Activated CD8-positive, alpha-beta T cell treated with anti-CD3 and anti-CD28 coated beads for 36 hours (primary cell): Measurements from ENCODE around the gene MACROD1. TPM values are rescaled to one million over a fixed set of nuclear protein-coding genes. Genes with fewer than 3 reads are reported as not detected.

Experiments used
- ATAC-seq: fragments of 200-7000 bp; cut with Tn5 transposase; one replicate; pipeline ENCODE4 v1.10.0; 2021; ENCODE audit warnings: mild to moderate bottlenecking, moderate library complexity
- CTCF ChIA-PET: fragments of 350-600 bp; sonication (Branson Sonifier 250); formaldehyde crosslinking; loops from one replicate; lab custom pipeline; 2021; ENCODE audit warnings: antibody characterized with exemption; lab: Charles Lee
- POLR2A ChIA-PET: fragments of 350-600 bp; sonication (Branson Sonifier 250); formaldehyde crosslinking; loops from one replicate; lab custom pipeline; 2021; ENCODE audit warnings: antibody characterized with exemption; lab: Charles Lee
- DNase-seq: peaks from one replicate; pipeline ENCODE4 v3.0.0-alpha.2; 2020
- H3K27ac Mint-ChIP-seq: one replicate; pipeline ENCODE4 v1.8.0; 2021; ENCODE audit warnings: mild to moderate bottlenecking, mixed read lengths
- H3K27me3 Mint-ChIP-seq: one replicate; pipeline ENCODE4 v1.8.0; 2021; ENCODE audit warnings: mixed read lengths
- H3K36me3 Mint-ChIP-seq: one replicate; pipeline ENCODE4 v1.8.0; 2021; ENCODE audit warnings: low read depth, mixed read lengths
- H3K4me1 Mint-ChIP-seq: one replicate; pipeline ENCODE4 v1.8.0; 2021; ENCODE audit warnings: low read depth, mixed read lengths
- H3K4me3 Mint-ChIP-seq: one replicate; pipeline ENCODE4 v1.8.0; 2021; ENCODE audit warnings: mild to moderate bottlenecking, moderate library complexity, mixed read lengths
- H3K9me3 Mint-ChIP-seq: one replicate; pipeline ENCODE4 v1.8.0; 2021; ENCODE audit warnings: mixed read lengths
- intact Hi-C: fragments of 100-400 bp; cut with micrococcal nuclease; formaldehyde crosslinking; loops from one replicate; pipeline ENCODE4 v1.10.0; 2022
- total RNA-seq, 2 experiments: library from RNA; stranded (reverse); gene quantifications; one replicate each; pipeline ENCODE4 v1.2.3, GENCODE V29; 2021
- TF ChIP-seq, protein P1 (sequence below): fragments of 200-600 bp; IDR thresholded peaks from one replicate; pipeline ENCODE4 v1.8.0; 2022; ENCODE audit warnings: antibody characterized with exemption, mild to moderate bottlenecking

Gene MACROD1
- total RNA-seq, 2 experiments from 2014 or later: 38.7 to 38.8 TPM

DNA sequence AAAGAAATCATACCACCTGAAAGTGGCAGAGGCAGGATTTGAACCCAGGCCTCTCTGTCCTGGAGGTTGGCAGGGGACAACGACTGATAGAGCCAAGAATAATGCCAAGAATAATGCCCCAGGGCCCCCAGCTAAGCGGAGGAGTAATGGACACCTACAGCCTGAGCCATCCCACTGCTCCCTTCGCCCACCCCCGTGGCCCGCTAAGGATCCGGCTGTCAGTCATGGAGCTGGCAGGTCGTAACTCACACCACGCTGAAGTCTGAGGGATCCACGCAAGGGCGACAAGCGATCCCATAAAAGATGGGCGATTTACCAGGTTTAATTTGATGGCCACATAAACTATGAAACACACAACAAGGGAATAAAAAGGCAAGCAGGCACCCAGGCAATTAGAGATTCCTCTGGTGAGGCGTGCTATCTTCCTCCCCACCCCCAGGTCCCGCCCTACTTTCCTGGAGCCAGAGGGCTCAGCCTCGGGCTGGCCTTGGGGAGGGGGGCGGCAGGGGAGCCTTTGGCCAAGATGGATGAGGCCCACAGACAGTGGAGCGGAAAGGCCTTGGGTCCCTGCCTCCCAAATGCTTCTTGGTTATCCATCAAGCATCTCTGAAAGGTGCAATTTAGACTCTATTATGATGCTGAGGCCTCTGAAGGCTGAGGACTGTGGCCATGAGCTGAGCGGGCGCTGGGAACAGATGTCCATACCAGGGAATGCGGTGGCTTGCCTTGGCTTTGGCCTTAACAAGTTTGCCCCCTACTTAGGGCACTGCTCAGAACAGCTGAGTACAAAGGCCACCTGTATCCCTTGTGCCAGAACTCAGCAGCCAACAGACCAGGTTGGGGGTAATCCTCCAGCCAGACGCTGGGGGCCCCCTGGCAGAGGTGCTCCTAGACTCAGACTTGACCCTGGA lies 55.2 kb downstream of the MACROD1 start:
- ChIA-PET POLR2A (no interaction called here), CTCF (no interaction called here)
- intact Hi-C loops: no loop called here
- no peak overlapping the region for H3K27ac Mint-ChIP-seq
- no peaks in the 10 kb centered on the region for H3K27me3 Mint-ChIP-seq
- DNase-seq: no peak
- TF ChIP-seq, protein P1, sequence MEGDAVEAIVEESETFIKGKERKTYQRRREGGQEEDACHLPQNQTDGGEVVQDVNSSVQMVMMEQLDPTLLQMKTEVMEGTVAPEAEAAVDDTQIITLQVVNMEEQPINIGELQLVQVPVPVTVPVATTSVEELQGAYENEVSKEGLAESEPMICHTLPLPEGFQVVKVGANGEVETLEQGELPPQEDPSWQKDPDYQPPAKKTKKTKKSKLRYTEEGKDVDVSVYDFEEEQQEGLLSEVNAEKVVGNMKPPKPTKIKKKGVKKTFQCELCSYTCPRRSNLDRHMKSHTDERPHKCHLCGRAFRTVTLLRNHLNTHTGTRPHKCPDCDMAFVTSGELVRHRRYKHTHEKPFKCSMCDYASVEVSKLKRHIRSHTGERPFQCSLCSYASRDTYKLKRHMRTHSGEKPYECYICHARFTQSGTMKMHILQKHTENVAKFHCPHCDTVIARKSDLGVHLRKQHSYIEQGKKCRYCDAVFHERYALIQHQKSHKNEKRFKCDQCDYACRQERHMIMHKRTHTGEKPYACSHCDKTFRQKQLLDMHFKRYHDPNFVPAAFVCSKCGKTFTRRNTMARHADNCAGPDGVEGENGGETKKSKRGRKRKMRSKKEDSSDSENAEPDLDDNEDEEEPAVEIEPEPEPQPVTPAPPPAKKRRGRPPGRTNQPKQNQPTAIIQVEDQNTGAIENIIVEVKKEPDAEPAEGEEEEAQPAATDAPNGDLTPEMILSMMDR: no peak
- no peaks in the 10 kb centered on the region for H3K4me1 Mint-ChIP-seq
- H3K4me3 Mint-ChIP-seq: no peak overlapping the region
- H3K36me3 Mint-ChIP-seq: no peaks in the 10 kb centered on the region
- no peak for ATAC-seq
- no peaks in the 10 kb centered on the region for H3K9me3 Mint-ChIP-seq

DNA sequence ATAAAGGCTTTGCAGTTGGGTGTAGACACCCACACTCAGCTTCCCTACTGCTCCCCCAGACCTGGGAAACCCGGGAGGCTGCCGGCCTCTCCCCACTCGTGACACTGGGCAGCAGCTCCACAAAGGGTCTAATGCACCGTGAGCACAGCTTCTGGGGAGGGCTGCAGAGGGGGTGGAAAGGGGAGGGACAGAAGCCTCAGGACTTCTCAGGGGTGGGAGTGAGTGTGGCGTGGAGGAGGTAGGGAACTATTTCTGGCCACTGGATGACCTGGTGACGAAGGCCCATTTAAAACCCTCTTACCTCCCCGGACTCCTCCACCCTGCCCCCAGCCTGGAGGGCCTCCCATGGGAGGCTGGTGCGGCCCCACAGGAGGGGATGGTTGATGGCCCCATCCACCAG lies 56.6 kb downstream of the MACROD1 start:
- DNase-seq: no peak
- no peaks in the 10 kb centered on the region for H3K9me3 Mint-ChIP-seq
- intact Hi-C loops: no loop called here
- no peak overlapping the region for H3K27ac Mint-ChIP-seq
- no peaks in the 10 kb centered on the region for H3K4me1 Mint-ChIP-seq
- H3K27me3 Mint-ChIP-seq: no peaks in the 10 kb centered on the region
- no peak overlapping the region for H3K4me3 Mint-ChIP-seq
- H3K36me3 Mint-ChIP-seq: no peaks in the 10 kb centered on the region
- ATAC-seq: no peak
- ChIA-PET CTCF (no interaction called here), POLR2A (no interaction called here)
- TF ChIP-seq, protein P1: no peak

- intact Hi-C loops: no loop called here
- Mint-ChIP-seq H3K36me3 (no peaks in the 10 kb centered on the region), H3K4me3 (no peak overlapping the region), H3K27me3 (no peaks in the 10 kb centered on the region), H3K4me1 (no peaks in the 10 kb centered on the region), H3K9me3 (no peaks in the 10 kb centered on the region), H3K27ac (no peak overlapping the region)
- ATAC-seq (no peak), DNase-seq (no peak)
- ChIA-PET POLR2A (no interaction called here), CTCF (no interaction called here)
- TF ChIP-seq, protein P1: no peak
These were observed 58.6 kb downstream of the MACROD1 start for GRCh38 chr11:64107303-64107702.

GRCh38 chr11:64104632-64105031 lies 61.3 kb downstream of the MACROD1 start:
- TF ChIP-seq, protein P1: no peak
- Mint-ChIP-seq H3K27ac (no peak overlapping the region), H3K4me1 (no peaks in the 10 kb centered on the region), H3K36me3 (no peaks in the 10 kb centered on the region), H3K4me3 (no peak overlapping the region), H3K27me3 (no peaks in the 10 kb centered on the region), H3K9me3 (no peaks in the 10 kb centered on the region)
- DNase-seq: no peak
- ChIA-PET CTCF (interaction anchor here (1.4 kb wide), 1 partner anchor 105 kb away, joined by 4 read pairs; no protein-coding TSS in a partner anchor), POLR2A (no interaction called here)
- intact Hi-C loops: no loop called here
- no peak for ATAC-seq

DNA sequence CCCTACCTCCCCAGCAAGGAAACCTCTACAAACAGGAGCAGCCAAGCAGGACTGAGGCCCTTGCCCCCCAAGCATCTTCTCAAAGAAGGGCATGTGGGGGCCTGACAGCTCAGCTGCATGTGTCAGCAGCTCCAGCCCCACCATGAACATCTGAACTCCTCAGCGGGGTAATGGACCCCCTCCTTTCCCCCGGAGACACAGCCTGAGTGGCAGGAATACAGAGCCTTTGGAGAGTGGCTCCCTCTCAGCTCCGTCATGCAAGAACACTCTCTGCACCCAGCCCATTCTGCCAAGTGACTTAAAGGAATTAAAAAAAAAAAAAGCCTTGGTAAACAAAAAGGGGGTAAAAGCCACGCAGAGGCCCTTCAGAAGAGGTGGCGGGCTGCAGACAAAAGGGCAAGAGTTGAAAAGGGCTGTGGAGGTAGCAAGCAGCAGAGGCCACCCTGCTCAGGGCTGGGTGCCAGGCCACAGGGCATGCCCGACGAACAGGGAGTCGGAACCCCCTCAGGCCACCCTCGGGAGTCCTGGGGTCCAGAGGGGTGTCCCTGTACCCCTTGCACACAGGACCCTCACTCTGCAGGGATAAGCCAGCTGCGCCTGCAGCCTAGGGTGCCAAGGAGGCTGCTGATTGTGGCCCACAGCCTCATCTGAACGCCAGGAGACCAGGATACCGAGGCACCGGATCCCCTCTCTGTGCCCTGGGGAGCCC lies 62.5 kb downstream of the MACROD1 start:
- DNase-seq: no peak
- ATAC-seq: no peak
- Mint-ChIP-seq H3K27me3 (no peaks in the 10 kb centered on the region), H3K4me1 (no peaks in the 10 kb centered on the region), H3K27ac (no peak overlapping the region), H3K9me3 (no peaks in the 10 kb centered on the region), H3K36me3 (no peaks in the 10 kb centered on the region), H3K4me3 (no peak overlapping the region)
- intact Hi-C loops: no loop called here
- TF ChIP-seq, protein P1: no peak
- POLR2A ChIA-PET: no interaction called here
- CTCF ChIA-PET: no interaction called here
